HepG2 (cell line): ENCODE data around the gene STK40. TPM values are rescaled to one million over a fixed set of nuclear protein-coding genes. Genes with fewer than 3 reads are reported as not detected.

ENCODE experiments used
- AHDC1 ChIP-seq: sonication (generic); formaldehyde crosslinking; IDR thresholded peaks from 2 replicates; pipeline ENCODE4 v1.5.1; 2020; ENCODE audit warnings: mild to moderate bottlenecking, missing genetic modification reagents, borderline replicate concordance
- CCAR2 ChIP-seq: fragments of 200-400 bp; formaldehyde crosslinking; optimal IDR thresholded peaks from 2 replicates; pipeline ENCODE3; 2018; ENCODE audit warnings: low read depth, mild to moderate bottlenecking, low read length, moderate library complexity
- DNMT1 ChIP-seq: sonication (generic); formaldehyde crosslinking; IDR thresholded peaks from 2 replicates; pipeline ENCODE4 v1.5.1; 2020; ENCODE audit warnings: mild to moderate bottlenecking, missing genetic modification reagents
- EED ChIP-seq: sonication (generic); formaldehyde crosslinking; IDR thresholded peaks from 2 replicates; pipeline ENCODE4 v1.5.0; 2020; ENCODE audit warnings: mild to moderate bottlenecking, missing genetic modification reagents
- GRHL1 ChIP-seq: sonication (generic); formaldehyde crosslinking; conservative IDR thresholded peaks from 2 replicates; pipeline ENCODE4 v1.8.0; 2022; ENCODE audit warnings: missing genetic modification reagents
- HNRNPL ChIP-seq: fragments of 200-400 bp; formaldehyde crosslinking; IDR thresholded peaks from 2 replicates; pipeline ENCODE4 v1.6.1; 2017; ENCODE audit warnings: mild to moderate bottlenecking, low read depth, low read length
- MAZ ChIP-seq, 2 experiments: sonication (generic) in 1 of 2; formaldehyde crosslinking in 1 of 2; IDR thresholded peaks; 2 replicates each; pipeline versions ENCODE4 v1.5.0 to v1.6.1; 2012 to 2020; ENCODE audit warnings: low read depth in 2 of 2, mild to moderate bottlenecking in 2 of 2, borderline replicate concordance in 1 of 2, improper control_type of control experiment in 1 of 2, low read length in 1 of 2, missing genetic modification reagents in 1 of 2, moderate library complexity in 1 of 2
- MEIS1 ChIP-seq: sonication (generic); formaldehyde crosslinking; IDR thresholded peaks from 2 replicates; pipeline ENCODE4 v1.9.0; 2021; ENCODE audit warnings: mild to moderate bottlenecking, missing genetic modification reagents, moderate library complexity, borderline replicate concordance
- ZHX2 ChIP-seq, 2 experiments: sonication (generic) in 1 of 2; formaldehyde crosslinking in 1 of 2; IDR thresholded peaks; 2 replicates each; pipeline versions ENCODE4 v1.6.1 to v1.9.0; 2014 to 2022; ENCODE audit warnings: antibody characterized with exemption in 1 of 2, borderline replicate concordance in 1 of 2, inconsistent platforms in 1 of 2, low read depth in 1 of 2, missing genetic modification reagents in 1 of 2
- ZNF12 ChIP-seq: sonication (generic); formaldehyde crosslinking; IDR thresholded peaks from 2 replicates; pipeline ENCODE4 v1.5.0; 2020; ENCODE audit warnings: missing genetic modification reagents
- ZNF354B ChIP-seq: sonication (generic); formaldehyde crosslinking; IDR thresholded peaks from 2 replicates; pipeline ENCODE4 v1.8.0; 2022; ENCODE audit warnings: mild to moderate bottlenecking, missing genetic modification reagents
- ZNF563 ChIP-seq: sonication (generic); formaldehyde crosslinking; IDR thresholded peaks from 2 replicates; pipeline ENCODE4 v1.8.0; 2022; ENCODE audit warnings: mild to moderate bottlenecking, moderate library complexity, missing genetic modification reagents
- ZNF740 ChIP-seq: sonication (generic); formaldehyde crosslinking; IDR thresholded peaks from 2 replicates; pipeline ENCODE4 v1.4.0; 2020; ENCODE audit warnings: missing genetic modification reagents
- ZSCAN31 ChIP-seq: sonication (generic); formaldehyde crosslinking; IDR thresholded peaks from 2 replicates; pipeline ENCODE4 v1.5.0; 2020; ENCODE audit warnings: low read depth, mild to moderate bottlenecking, missing genetic modification reagents
- polyA plus RNA-seq, 8 experiments: library from polyadenylated mRNA; depleted of rRNA in 3 of 8; stranded (reverse) in 7 of 8; unstranded in 1 of 8; fragments of >200 nt; fragmentation: Illumina TruSeq in 4 of 8; extraction: Trizol in 4 of 8; gene quantifications; 2 replicates each; pipeline versions ENCODE4 v1.2.1 to v1.2.3, GENCODE V29; 2011 to 2016; ENCODE audit warnings: low read depth in 4 of 8, missing spikeins in 1 of 8, mixed read lengths in 1 of 8; ENCODE audit not compliant: insufficient read depth in 1 of 8
- total RNA-seq, 5 experiments: library from RNA; depleted of rRNA; stranded (reverse); fragments of >200 nt; fragmentation: Illumina TruSeq; extraction: Trizol; gene quantifications; 2 replicates each; pipeline ENCODE4 v1.2.3, GENCODE V29; 2016; ENCODE audit warnings: low read depth in 1 of 5

STK40 gene
- total and polyA plus RNA-seq, 2 of the 13 experiments (the other 11 are each of a cell fraction or from before 2014, with no cell fraction given): 33.8 to 35.1 TPM

GRCh38 chr1:36324353-36324703 lies 61.4 kb downstream of the STK40 start (continued):
- TF ChIP-seq GRHL1: no peak
- TF ChIP-seq DNMT1 (CRISPR knock-in tag): no peak
- TF ChIP-seq MEIS1 (CRISPR knock-in tag): 0 out of 2 replicates have a peak, but pooled peaks have one; percentile 13
- TF ChIP-seq ZSCAN31 (CRISPR knock-in tag): 0 out of 2 replicates have a peak, but pooled peaks have one; percentile 54
- 0 out of 2 replicates have a peak, but pooled peaks have one; percentile 36 for TF ChIP-seq HNRNPL
- no peak for TF ChIP-seq CCAR2
- 0 out of 2 replicates have a peak, but pooled peaks have one; percentile 17 for TF ChIP-seq ZNF740
- no peak for TF ChIP-seq ZNF354B (CRISPR knock-in tag)
- TF ChIP-seq AHDC1: no peak
- no peak for TF ChIP-seq ZNF12 (CRISPR knock-in tag)
- 0 out of 2 replicates have a peak, but pooled peaks have one; percentile 50 for TF ChIP-seq EED (CRISPR knock-in tag)
- TF ChIP-seq ZHX2 (IDR thresholded peaks at IDR 0.05; ENCODE audit: low read depth): no peak
- TF ChIP-seq ZHX2 (CRISPR knock-in tag; IDR thresholded peaks at IDR 0.05; ENCODE audit: borderline replicate concordance): no peak
- TF ChIP-seq ZNF563: no peak
- TF ChIP-seq MAZ (IDR thresholded peaks at IDR 0.05; ENCODE audit: borderline replicate concordance, low read depth, low read length): no peak
- 0 out of 2 replicates have a peak, but pooled peaks have one; percentile 39 for TF ChIP-seq MAZ (CRISPR knock-in tag; IDR thresholded peaks at IDR 0.05; ENCODE audit: low read depth)
